ENCODE data around the gene PRLR. TPM values are rescaled to one million over a fixed set of nuclear protein-coding genes. Genes with fewer than 3 reads are reported as not detected.
"Not testable (repeated sequence)": the region's sequence is repeated elsewhere in the genome, so short reads cannot be mapped to it uniquely, and the experiment has no call there.

The PRLR gene
- total RNA-seq, 1 experiment from 2014 or later = not detected

GRCh38 chr5:35060236-35060635, 170.1 kb downstream of the PRLR start:
- DNase-seq (ENCODE audit: low spot score) = no peak
- in situ Hi-C loops (cut with HindIII; ENCODE audit: low sequenced_read_pairs) = no loop called here

- no peak for DNase-seq (ENCODE audit: low spot score)
- in situ Hi-C loops (cut with HindIII; ENCODE audit: low sequenced_read_pairs) = no loop called here
These were observed 171.0 kb downstream of the PRLR start for GRCh38 chr5:35059251-35059650.

GRCh38 chr5:35058374-35058788, 171.9 kb downstream of the PRLR start:
- in situ Hi-C loops (cut with HindIII; ENCODE audit: low sequenced_read_pairs) = no loop called here

GRCh38 chr5:35056686-35057085, 173.6 kb downstream of the PRLR start:
- in situ Hi-C loops (cut with HindIII; ENCODE audit: low sequenced_read_pairs) = no loop called here
- no peak for DNase-seq (ENCODE audit: low spot score)

More at GRCh38 chr5:35058374-35058788, 171.9 kb downstream of the PRLR start:
- DNase-seq (ENCODE audit: low spot score) = no peak

GRCh38 chr5:35052838-35053237, 177.4 kb downstream of the PRLR start:
- no peak for DNase-seq (ENCODE audit: low spot score)
- in situ Hi-C loops (cut with HindIII; ENCODE audit: low sequenced_read_pairs) = no loop called here

- in situ Hi-C loops (cut with HindIII; ENCODE audit: low sequenced_read_pairs) = no loop called here
These were observed 179.7 kb downstream of the PRLR start for GRCh38 chr5:35050541-35051126.

GRCh38 chr5:35048910-35049309, 181.4 kb downstream of the PRLR start:
- in situ Hi-C loops (cut with HindIII; ENCODE audit: low sequenced_read_pairs) = no loop called here
- DNase-seq (ENCODE audit: low spot score) = no peak

More at GRCh38 chr5:35050541-35051126, 179.7 kb downstream of the PRLR start:
- DNase-seq (ENCODE audit: low spot score) = no peak

- in situ Hi-C loops (cut with HindIII; ENCODE audit: low sequenced_read_pairs) = no loop called here
- DNase-seq (ENCODE audit: low spot score) = no peak
These were observed 182.4 kb downstream of the PRLR start, which contains the start of gene AGXT2 for GRCh38 chr5:35047785-35048404. Gene AGXT2 (minus strand): TSS chr5:35047949. CDS start chr5:35047892, 57 bp downstream.

- in situ Hi-C loops (cut with HindIII; ENCODE audit: low sequenced_read_pairs) = no loop called here
- no peak for DNase-seq (ENCODE audit: low spot score)
These were observed 183.5 kb downstream of the PRLR start for GRCh38 chr5:35046774-35047173.

- in situ Hi-C loops (cut with HindIII; ENCODE audit: low sequenced_read_pairs) = no loop called here
These were observed 185.0 kb downstream of the PRLR start for GRCh38 chr5:35045280-35045679.

GRCh38 chr5:35044649-35045048, 185.6 kb downstream of the PRLR start:
- in situ Hi-C loops (cut with HindIII; ENCODE audit: low sequenced_read_pairs) = no loop called here
- DNase-seq (ENCODE audit: low spot score) = no peak

More at GRCh38 chr5:35045280-35045679, 185.0 kb downstream of the PRLR start:
- no peak for DNase-seq (ENCODE audit: low spot score)

GRCh38 chr5:35042781-35043180, 187.5 kb downstream of the PRLR start:
- no peak for DNase-seq (ENCODE audit: low spot score)
- in situ Hi-C loops (cut with HindIII; ENCODE audit: low sequenced_read_pairs) = no loop called here

GRCh38 chr5:35041261-35041660, 189.0 kb downstream of the PRLR start:
- in situ Hi-C loops (cut with HindIII; ENCODE audit: low sequenced_read_pairs) = no loop called here
- no peak for DNase-seq (ENCODE audit: low spot score)

- in situ Hi-C loops (cut with HindIII; ENCODE audit: low sequenced_read_pairs) = no loop called here
- peak; percentile 7 for DNase-seq (ENCODE audit: low spot score)
These were observed 191.4 kb downstream of the PRLR start for GRCh38 chr5:35038891-35039290.

- DNase-seq (ENCODE audit: low spot score) = no peak
- in situ Hi-C loops (cut with HindIII; ENCODE audit: low sequenced_read_pairs) = no loop called here
These were observed 193.8 kb downstream of the PRLR start for GRCh38 chr5:35036536-35036935.

- DNase-seq (ENCODE audit: low spot score); in situ Hi-C loops (cut with HindIII; ENCODE audit: low sequenced_read_pairs): not testable (repeated sequence)
These were observed 194.4 kb downstream of the PRLR start for GRCh38 chr5:35035929-35036328.

- in situ Hi-C loops (cut with HindIII; ENCODE audit: low sequenced_read_pairs) = no loop called here
- no peak for DNase-seq (ENCODE audit: low spot score)
These were observed 195.0 kb downstream of the PRLR start for GRCh38 chr5:35035271-35035670.

- no peak for DNase-seq (ENCODE audit: low spot score)
These were observed 197.9 kb downstream of the PRLR start for GRCh38 chr5:35032356-35032755.

GRCh38 chr5:35031276-35031675, 199.0 kb downstream of the PRLR start:
- no peak for DNase-seq (ENCODE audit: low spot score)
- in situ Hi-C loops (cut with HindIII; ENCODE audit: low sequenced_read_pairs) = no loop called here

More at GRCh38 chr5:35032356-35032755, 197.9 kb downstream of the PRLR start:
- in situ Hi-C loops (cut with HindIII; ENCODE audit: low sequenced_read_pairs) = no loop called here

GRCh38 chr5:35030426-35031100, 199.7 kb downstream of the PRLR start:
- no peak for DNase-seq (ENCODE audit: low spot score)
- in situ Hi-C loops (cut with HindIII; ENCODE audit: low sequenced_read_pairs) = no loop called here

Measured in G401 (cell line).